HG03196 (cell line): ENCODE results near the gene ERFE.
"Not testable (repeated sequence)": the region's sequence is repeated elsewhere in the genome, so short reads cannot be mapped to it uniquely, and the experiment has no call there.

Experiments
- ATAC-seq: cut with Tn5 transposase; IDR thresholded peaks from one replicate; pipeline ENCODE4 v1.9.1; 2021; ENCODE audit not compliant: unreplicated experiment

The ERFE gene, protein sequence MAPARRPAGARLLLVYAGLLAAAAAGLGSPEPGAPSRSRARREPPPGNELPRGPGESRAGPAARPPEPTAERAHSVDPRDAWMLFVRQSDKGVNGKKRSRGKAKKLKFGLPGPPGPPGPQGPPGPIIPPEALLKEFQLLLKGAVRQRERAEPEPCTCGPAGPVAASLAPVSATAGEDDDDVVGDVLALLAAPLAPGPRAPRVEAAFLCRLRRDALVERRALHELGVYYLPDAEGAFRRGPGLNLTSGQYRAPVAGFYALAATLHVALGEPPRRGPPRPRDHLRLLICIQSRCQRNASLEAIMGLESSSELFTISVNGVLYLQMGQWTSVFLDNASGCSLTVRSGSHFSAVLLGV

GRCh38 chr2:238158509-238159070 lies at the start of gene ERFE:
ERFE (plus strand) TSS chr2:238158970; CDS start chr2:238159008, 38 bp downstream.
- no peak for ATAC-seq

- no peak for ATAC-seq
Measured at GRCh38 chr2:238113611-238114010, 45.2 kb upstream of the ERFE start.

GRCh38 chr2:238114331-238114841 lies 44.4 kb upstream of the ERFE start:
- ATAC-seq: no peak

DNA sequence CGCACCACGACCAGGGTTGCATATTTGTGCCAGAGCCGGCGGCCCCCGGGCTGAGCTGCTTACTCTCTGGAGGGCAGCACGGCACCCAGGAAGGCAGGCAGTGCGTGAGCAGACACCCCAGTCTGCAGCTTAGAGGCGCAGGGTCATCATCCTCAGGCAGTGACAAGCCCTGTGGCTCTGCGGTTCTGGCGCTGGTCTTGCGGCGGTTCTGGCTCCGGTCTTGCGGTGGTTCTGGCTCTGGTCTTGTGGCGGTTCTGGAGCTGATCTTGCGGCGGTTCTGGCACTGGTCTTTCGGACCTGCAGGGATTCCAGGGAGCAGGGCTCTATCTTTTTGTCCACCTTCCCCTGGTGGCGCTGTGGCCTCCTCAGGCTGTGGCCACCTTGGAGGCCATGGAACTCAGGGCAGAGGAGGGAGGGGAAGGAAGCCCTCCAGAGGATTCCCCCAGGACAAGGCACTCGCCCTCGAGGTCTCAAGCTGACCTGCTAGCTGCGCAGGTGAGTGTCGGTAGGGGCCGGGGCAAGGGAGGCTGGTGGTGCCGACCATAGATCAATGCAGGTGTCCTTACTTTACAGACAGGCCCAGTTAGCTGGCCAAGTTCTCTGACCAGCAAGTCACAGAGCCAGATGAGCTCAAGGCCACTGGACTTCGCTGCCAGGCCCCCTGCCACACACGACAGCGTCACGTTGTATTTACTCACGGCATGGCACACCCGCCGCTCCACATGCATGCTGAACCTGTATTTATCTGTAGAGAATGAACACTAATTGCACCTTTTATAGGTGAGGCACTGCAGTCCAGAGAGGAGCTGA lies 43.7 kb upstream of the ERFE start:
- ATAC-seq: no peak

GRCh38 chr2:238115709-238116108 lies 43.1 kb upstream of the ERFE start:
- ATAC-seq: not testable (repeated sequence)

DNA sequence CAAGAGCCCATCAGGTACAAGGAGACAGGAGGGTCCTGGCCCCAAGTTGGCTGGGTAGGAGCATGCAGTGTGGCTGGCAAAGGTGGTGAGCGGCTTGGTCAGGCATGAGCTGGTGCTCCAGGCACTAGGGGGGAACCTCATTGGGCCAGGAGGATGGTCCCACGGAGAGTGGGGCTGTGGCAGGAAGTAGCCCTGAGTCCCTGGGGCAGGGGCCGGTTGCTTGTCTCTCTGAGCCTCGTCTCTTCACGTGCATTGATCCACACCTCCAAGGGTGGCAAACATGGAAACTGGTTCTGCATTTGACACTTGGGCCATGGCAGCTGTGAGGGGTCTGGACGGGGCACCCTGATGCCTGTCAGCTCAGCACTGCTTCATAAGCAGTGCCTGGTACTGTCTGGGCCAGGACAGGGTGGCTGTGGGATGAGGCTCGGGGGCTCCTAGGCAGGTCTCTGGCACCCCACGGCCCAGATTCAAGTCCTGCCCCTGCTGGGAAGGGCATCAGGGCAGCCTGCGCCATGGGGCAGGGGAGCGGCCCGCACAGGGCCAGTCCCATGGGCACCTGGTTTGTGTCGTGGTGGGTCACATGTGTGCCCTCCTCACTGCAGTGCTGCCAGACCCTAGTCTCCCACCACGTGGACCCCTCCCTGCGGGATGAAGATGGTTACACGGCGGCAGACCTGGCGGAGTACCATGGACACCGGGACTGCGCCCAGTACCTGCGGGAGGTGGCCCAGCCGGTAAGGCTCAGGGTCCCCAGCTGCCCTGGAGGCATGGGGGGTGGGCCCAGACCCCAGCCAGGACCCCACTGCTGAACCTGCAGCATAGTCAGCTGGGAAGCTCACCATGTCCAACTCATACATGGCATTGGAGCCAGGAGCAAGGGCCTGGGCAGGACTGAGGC lies 42.2 kb upstream of the ERFE start:
- no peak for ATAC-seq

DNA sequence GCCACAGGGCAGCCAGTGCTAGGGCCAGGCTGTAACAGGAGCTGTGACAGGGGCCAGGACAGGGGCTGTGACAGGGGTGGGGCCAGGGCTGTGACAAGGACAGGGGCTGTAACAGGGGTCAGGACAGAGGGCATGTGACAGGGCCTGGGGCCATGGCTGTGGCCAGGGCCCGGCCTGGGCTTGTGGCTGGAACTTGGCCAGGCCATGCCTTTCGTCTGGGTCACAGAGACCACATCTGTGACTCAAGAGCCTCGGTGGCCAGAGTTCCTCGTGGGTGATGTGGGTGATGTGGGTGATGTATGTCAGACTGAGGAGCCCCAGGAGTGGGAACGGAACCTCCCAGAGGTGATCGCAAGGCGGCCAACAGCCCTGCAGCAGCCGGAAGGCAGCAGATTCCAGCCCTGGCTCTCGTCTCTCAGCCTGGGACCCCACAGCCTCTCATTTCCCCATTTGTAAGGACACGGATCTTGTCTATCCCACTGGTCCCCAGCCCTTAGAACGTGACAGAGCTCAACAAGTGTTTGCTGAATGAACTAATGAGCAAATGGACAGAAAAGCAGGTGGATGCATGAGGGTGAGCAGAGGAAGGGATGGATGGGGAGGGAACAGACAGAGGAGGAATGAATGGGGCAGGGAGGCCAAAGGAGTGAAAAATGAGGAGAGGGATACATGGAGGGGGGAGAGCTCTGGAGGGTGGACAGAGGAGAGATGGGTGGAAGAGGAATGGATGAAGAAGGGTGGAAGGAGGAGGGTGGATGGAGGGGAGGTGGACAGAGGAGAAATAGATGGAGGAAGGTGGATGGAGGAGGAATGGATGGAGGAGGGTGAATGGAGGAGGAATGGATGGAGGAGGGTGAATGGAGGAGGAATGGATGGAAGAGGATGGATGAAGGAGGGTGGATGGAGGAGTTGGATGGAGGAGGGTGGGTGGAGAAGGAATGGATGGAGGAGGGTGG lies 41.3 kb upstream of the ERFE start:
- ATAC-seq: no peak

- ATAC-seq: no peak
Measured at GRCh38 chr2:238119756-238120462, 38.9 kb upstream of the ERFE start.

DNA sequence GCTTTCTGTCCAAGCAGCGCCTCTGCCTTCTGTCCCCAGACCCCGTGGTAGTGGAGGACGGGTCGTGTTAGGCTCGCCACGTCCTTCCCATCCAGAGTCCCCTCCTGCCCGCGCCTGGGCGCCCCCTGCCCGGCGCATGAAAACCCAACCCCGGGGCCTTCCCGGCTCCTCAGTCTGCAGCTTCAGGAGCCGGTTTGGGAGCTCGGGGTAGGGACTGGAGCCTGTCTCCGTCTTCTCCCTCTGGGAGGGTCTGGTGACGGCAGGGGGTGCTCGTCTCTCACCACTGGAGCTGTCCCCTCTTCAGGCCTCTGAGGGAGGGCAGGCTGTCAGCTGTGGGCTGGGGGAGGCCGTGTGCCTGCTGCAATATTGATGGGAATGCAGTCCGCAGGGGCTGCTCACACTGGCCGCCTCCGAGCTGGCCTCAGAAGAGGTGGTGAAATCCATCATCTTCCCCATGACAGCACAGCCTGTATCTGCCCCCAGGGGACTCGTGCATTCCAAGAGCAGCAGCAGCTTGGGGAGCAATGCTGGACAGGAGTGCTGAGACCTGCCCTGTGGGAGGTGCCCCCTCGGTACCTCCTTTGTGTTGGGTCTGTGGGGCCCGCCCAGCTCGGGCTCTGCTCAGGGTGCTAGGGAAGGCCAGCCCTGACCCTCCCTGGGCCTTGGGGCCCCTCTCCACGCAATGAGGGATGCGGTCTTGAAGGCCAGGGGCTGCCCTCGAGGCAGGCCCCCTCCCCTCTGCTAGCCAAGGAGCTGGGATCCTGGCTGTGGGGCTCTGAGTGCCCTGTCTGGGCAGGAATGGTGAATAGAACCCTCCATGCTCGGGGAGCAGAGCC lies 38.1 kb upstream of the ERFE start:
- no peak for ATAC-seq

DNA sequence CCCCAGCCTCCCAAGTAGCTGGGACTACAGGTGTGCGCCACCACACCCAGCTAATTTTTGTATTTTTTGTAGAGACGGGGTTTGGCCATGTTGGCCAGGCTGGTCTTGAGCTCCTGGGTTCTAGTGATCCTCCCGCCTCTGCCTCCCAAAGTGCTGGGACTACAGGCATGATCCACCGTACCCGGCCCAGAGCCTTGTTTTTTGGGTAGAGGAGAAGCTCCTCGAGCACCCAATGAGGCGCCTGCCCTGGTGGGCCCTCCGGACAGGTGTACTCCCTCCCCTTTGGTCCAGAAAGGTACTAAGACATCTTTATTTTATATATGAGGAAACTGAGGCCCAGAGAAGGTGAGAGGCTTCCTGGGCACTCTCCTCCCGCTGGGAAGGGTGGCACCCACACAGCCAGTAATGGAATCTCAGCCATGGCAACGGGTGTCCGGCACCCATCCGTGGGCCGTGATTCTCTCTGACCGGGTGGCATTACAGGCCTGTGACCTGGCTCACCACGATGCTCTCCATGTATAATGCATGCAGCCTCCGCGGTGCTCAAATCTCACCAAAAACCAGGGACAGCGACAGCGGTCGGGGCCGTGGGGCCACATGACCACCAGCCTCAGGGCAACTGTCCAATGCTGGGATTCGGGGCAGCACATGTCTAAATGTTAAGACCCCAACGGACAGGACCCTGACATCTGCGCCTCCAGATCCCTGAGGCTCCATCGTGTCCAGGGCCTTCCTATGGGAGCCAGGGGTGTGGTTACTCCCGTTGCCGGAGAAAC lies 37.1 kb upstream of the ERFE start:
- no peak for ATAC-seq

GRCh38 chr2:238122287-238123217 lies 36.2 kb upstream of the ERFE start:
- no peak for ATAC-seq

DNA sequence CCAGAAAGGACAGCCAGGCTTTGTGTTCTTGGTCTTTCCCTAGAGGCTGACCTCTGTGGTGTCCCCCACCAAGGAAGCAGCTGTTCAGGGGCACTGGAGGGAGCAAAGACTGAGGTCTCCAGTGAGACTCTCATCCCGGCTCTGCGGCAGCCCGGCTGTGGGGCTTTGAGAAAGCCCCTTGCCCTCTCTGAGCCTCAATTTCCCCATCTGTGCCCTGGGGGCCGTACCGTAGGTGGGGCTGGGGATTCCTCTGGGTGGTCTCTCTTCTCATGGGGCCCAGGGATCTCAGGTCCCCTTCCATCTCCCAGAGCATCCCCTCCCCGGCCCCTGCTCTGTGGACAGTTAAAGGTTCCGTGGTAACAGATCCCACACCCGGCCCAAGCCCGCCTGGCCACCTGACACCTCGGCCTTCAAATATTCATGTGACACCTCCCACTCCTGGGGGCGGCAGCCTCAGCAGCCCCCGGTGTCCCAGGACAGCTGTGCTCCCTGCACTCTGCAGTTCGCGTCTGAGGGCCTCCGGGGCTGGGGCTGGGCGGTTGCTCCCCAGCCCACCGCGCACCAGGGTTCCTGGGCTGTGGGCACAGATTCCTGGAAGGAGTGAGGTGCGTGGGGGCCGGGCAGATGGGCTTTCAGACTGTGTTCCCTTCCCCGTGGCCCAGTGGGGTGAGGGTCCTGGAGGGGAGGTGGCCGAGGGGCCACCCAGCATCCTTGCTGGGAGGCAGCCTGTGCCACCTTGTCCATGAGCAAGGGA lies 35.4 kb upstream of the ERFE start:
- no peak for ATAC-seq

- ATAC-seq: no peak
Measured at GRCh38 chr2:238123991-238124470, 34.7 kb upstream of the ERFE start.

DNA sequence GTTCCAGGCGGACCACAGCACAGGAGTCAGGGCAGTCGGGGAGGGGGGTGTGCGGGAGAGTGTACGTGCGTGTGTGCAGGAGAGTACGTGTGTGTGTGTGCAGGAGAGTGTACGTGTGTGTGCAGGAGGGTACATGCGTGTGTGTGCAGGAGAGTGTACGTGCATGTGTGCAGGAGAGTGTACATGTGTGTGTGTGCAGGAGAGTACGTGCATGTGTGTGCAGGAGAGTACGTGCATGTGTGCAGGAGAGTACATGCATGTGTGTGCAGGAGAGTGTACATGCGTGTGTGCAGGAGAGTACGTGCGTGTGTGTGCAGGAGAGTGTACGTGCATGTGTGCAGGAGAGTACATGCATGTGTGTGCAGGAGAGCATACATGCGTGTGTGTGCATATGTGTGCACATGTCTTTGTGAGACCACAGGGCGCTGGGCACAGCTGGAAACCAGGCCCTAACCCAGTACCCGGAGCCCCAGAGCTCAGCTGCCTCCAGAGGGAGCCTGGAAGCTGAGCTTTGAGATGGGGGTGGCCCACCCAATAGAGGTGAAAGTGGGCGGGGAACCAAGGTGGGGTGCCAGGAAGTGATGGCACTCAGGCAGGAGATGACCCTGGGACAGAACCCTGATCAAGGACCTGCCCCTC lies 34.2 kb upstream of the ERFE start:
- no peak for ATAC-seq
